IMR-90 (cell line): ENCODE measurements around the gene CHSY3. TPM values are rescaled to one million over a fixed set of nuclear protein-coding genes. Genes with fewer than 3 reads are reported as not detected.

Experiments used
- ATAC-seq: fragments of 200-7000 bp; cut with Tn5 transposase; 2 replicates; pipeline ENCODE4 v1.9.1; 2020; ENCODE audit warnings: low read depth, mild to moderate bottlenecking, moderate library complexity
- BruUV-seq: library from RNA; stranded (reverse); fragments of 400-500 nt; replicated peaks from 2 replicates; lab custom pipeline; 2021; lab: Mats Ljungman, UMichigan
- CTCF ChIA-PET: fragments of 300-600 bp; formaldehyde crosslinking; extraction: SDS; loops from one replicate; lab custom pipeline; 2021; ENCODE audit warnings: antibody characterized with exemption; lab: Yijun Ruan, JAX
- POLR2A ChIA-PET: fragments of 300-600 bp; sonication (Branson Sonifier 250); formaldehyde crosslinking; loops from one replicate; lab custom pipeline; 2022; ENCODE audit warnings: antibody characterized with exemption; ENCODE audit not compliant: unreplicated experiment; lab: Charles Lee
- DNase-seq: peaks from one replicate; pipeline ENCODE4 v3.0.0; 2013
- H2AFZ ChIP-seq: replicated peaks from 2 replicates; pipeline ENCODE3; 2013; ENCODE audit warnings: low read length, mild to moderate bottlenecking; ENCODE audit not compliant: poor library complexity
- H2AK5ac ChIP-seq: 2 replicates; pipeline ENCODE4 v1.6.1; 2013; ENCODE audit warnings: low read depth, low read length, inconsistent platforms
- H2AK9ac ChIP-seq: replicated peaks from 2 replicates; pipeline ENCODE3; 2013; ENCODE audit warnings: mild to moderate bottlenecking, low read depth, low read length, moderate library complexity; ENCODE audit not compliant: poor library complexity
- H2BK120ac ChIP-seq: 2 replicates; pipeline ENCODE4 v1.6.1; 2013; ENCODE audit warnings: low read depth, low read length, inconsistent platforms
- H2BK15ac ChIP-seq: 3 replicates; pipeline ENCODE4 v1.6.1; 2013; ENCODE audit warnings: low read depth, low read length, inconsistent platforms
- H2BK20ac ChIP-seq: 2 replicates; pipeline ENCODE4 v1.6.1; 2013; ENCODE audit warnings: low read depth, mild to moderate bottlenecking, inconsistent platforms, low read length, moderate library complexity
- H2BK5ac ChIP-seq: 2 replicates; pipeline ENCODE4 v1.6.1; 2013; ENCODE audit warnings: mild to moderate bottlenecking, low read depth, low read length, inconsistent platforms; ENCODE audit not compliant: poor library complexity, severe bottlenecking
- H3K14ac ChIP-seq: replicated peaks from 2 replicates; pipeline ENCODE4 v1.6.1; 2013; ENCODE audit warnings: low read depth, low read length, inconsistent platforms
- H3K18ac ChIP-seq: 2 replicates; pipeline ENCODE4 v1.6.1; 2013; ENCODE audit warnings: low read depth, low read length, control low read depth
- H3K23ac ChIP-seq: 2 replicates; pipeline ENCODE4 v1.6.1; 2013; ENCODE audit warnings: low read depth, low read length, inconsistent platforms
- H3K27ac ChIP-seq: 2 replicates; pipeline ENCODE4 v1.5.1; 2013; ENCODE audit warnings: mild to moderate bottlenecking, control low read depth, low read length; ENCODE audit not compliant: insufficient read depth
- H3K27me3 ChIP-seq: 2 replicates; pipeline ENCODE4 v1.6.1; 2013; ENCODE audit warnings: low read length; ENCODE audit not compliant: control insufficient read depth, insufficient read depth
- H3K36me3 ChIP-seq: 2 replicates; pipeline ENCODE4 v1.6.1; 2013; ENCODE audit warnings: low read length, mixed read lengths; ENCODE audit not compliant: control insufficient read depth, insufficient read depth
- H3K4ac ChIP-seq: 2 replicates; pipeline ENCODE4 v1.6.1; 2013; ENCODE audit warnings: low read depth, low read length, inconsistent platforms
- H3K4me1 ChIP-seq: 2 replicates; pipeline ENCODE4 v1.6.1; 2013; ENCODE audit warnings: low read length, mixed read lengths; ENCODE audit not compliant: control insufficient read depth, insufficient read depth
- H3K4me2 ChIP-seq: 2 replicates; pipeline ENCODE4 v1.6.1; 2013; ENCODE audit warnings: low read depth, mild to moderate bottlenecking, control low read depth, low read length, moderate library complexity
- H3K4me3 ChIP-seq: 2 replicates; pipeline ENCODE4 v1.5.1; 2013; ENCODE audit warnings: low read depth, mild to moderate bottlenecking, control low read depth, low read length, moderate library complexity; ENCODE audit not compliant: insufficient read depth
- H3K56ac ChIP-seq: 2 replicates; pipeline ENCODE4 v1.6.1; 2013; ENCODE audit warnings: low read length, inconsistent platforms; ENCODE audit not compliant: insufficient read depth; ENCODE audit errors: extremely low read depth
- H3K79me1 ChIP-seq, 2 experiments: 2 replicates each; pipeline ENCODE4 v1.6.1; 2013; ENCODE audit warnings: low read length in 2 of 2, inconsistent platforms in 1 of 2, low read depth in 1 of 2
- H3K9ac ChIP-seq: 2 replicates; pipeline ENCODE4 v1.6.1; 2013; ENCODE audit warnings: low read depth, low read length, control low read depth
- H3K9me1 ChIP-seq: 2 replicates; pipeline ENCODE4 v1.6.1; 2013; ENCODE audit warnings: low read length, inconsistent platforms; ENCODE audit not compliant: insufficient read depth
- H3K9me3 ChIP-seq: 2 replicates; pipeline ENCODE4 v1.6.1; 2013; ENCODE audit warnings: low read length; ENCODE audit not compliant: control insufficient read depth, insufficient read depth
- H4K20me1 ChIP-seq: 2 replicates; pipeline ENCODE4 v1.6.1; 2013; ENCODE audit warnings: low read length, inconsistent platforms; ENCODE audit not compliant: insufficient read depth
- H4K5ac ChIP-seq: 2 replicates; pipeline ENCODE4 v1.6.1; 2013; ENCODE audit warnings: mild to moderate bottlenecking, low read depth, low read length, control low read depth
- H4K8ac ChIP-seq, 2 experiments: 2 replicates each; pipeline ENCODE4 v1.6.1; 2013; ENCODE audit warnings: low read depth in 2 of 2, low read length in 2 of 2, control low read depth in 1 of 2, inconsistent platforms in 1 of 2
- H4K91ac ChIP-seq: 2 replicates; pipeline ENCODE4 v1.6.1; 2013; ENCODE audit warnings: low read depth, low read length, inconsistent platforms; ENCODE audit not compliant: insufficient read depth
- CEBPB ChIP-seq: IDR thresholded peaks from 2 replicates; pipeline ENCODE4 v1.6.1; 2012; ENCODE audit warnings: low read depth, low read length, improper control_type of control experiment
- MXI1 ChIP-seq: IDR thresholded peaks from 2 replicates; pipeline ENCODE4 v1.6.1; 2012; ENCODE audit warnings: low read depth, mild to moderate bottlenecking, low read length, moderate library complexity, borderline replicate concordance
- RCOR1 ChIP-seq: IDR thresholded peaks from 2 replicates; pipeline ENCODE4 v1.6.1; 2012; ENCODE audit warnings: mild to moderate bottlenecking, low read length, improper control_type of control experiment; ENCODE audit not compliant: insufficient replicate concordance
- WGBS, 2 experiments: methylation state at CpG; one replicate each; pipeline versions ENCODE4 v1.1.5 to v1.1.7; 2013; ENCODE audit warnings: missing lambda C conversion rate in 2 of 2; ENCODE audit not compliant: insufficient read length in 1 of 2; ENCODE audit errors: extremely low coverage in 2 of 2; 5-methylcytosine and 5-hydroxymethylcytosine counted together
- dilution Hi-C: fragments of 300-500 bp; cut with HindIII; formaldehyde crosslinking; loops from one replicate; pipeline ENCODE4 v1.14.3; 2018; ENCODE audit warnings: low sequenced_read_pairs; ENCODE audit not compliant: unreplicated experiment
- in situ Hi-C: fragments of 300-500 bp; cut with MboI; formaldehyde crosslinking; loops from 3 replicates; pipeline ENCODE4 v1.14.3; 2019; ENCODE audit warnings: low sequenced_read_pairs, inconsistent platforms, mixed read lengths
- intact Hi-C: fragments of 100-400 bp; cut with micrococcal nuclease; formaldehyde crosslinking; loops from 2 replicates; pipeline ENCODE4 v1.10.0; 2022
- polyA plus RNA-seq, 3 experiments: library from polyadenylated mRNA; depleted of rRNA; stranded (reverse); fragments of >200 nt; gene quantifications; 2 replicates each; pipeline ENCODE4 v1.2.3, GENCODE V29; 2012; ENCODE audit warnings: low replicate concordance in 1 of 3
- total RNA-seq: library from RNA; depleted of rRNA; stranded (reverse); fragments of >200 nt; gene quantifications from 2 replicates; pipeline ENCODE4 v1.2.3, GENCODE V29; 2012
- TF ChIP-seq, protein P1 (sequence below): fragments of 150-350 bp; IDR thresholded peaks from 2 replicates; pipeline ENCODE4 v1.6.1; 2017; ENCODE audit warnings: mild to moderate bottlenecking, antibody characterized with exemption, low read length, low read depth

The CHSY3 gene
- total and polyA plus RNA-seq, 2 of the 4 experiments (the other 2 are of a cell fraction), result 0.62 to 1.3 TPM

GRCh38 chr5:130011986-130012385 is 107.7 kb downstream of the CHSY3 start:
- H3K4me1 ChIP-seq, result no peaks in the 10 kb centered on the region
- H3K14ac ChIP-seq, result no peak overlapping the region
- no peak overlapping the region for H3K4me2 ChIP-seq
- DNase-seq (no peak), ATAC-seq (no peak)
- no peak for TF ChIP-seq MXI1
- no peak for TF ChIP-seq CEBPB
- TF ChIP-seq, protein P1, sequence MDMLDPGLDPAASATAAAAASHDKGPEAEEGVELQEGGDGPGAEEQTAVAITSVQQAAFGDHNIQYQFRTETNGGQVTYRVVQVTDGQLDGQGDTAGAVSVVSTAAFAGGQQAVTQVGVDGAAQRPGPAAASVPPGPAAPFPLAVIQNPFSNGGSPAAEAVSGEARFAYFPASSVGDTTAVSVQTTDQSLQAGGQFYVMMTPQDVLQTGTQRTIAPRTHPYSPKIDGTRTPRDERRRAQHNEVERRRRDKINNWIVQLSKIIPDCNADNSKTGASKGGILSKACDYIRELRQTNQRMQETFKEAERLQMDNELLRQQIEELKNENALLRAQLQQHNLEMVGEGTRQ, result no peak
- TF ChIP-seq RCOR1, result no peak
- BruUV-seq, result no TSS peak
- H3K23ac ChIP-seq, result no peak overlapping the region
- no peak overlapping the region for H2AK9ac ChIP-seq
- no peak overlapping the region for H2AFZ ChIP-seq
- H3K27me3 ChIP-seq, result no peaks in the 10 kb centered on the region
- H3K9ac ChIP-seq, result no peak overlapping the region
- no peak overlapping the region for H4K5ac ChIP-seq
- dilution Hi-C loops (no loop called here), intact Hi-C loops (no loop called here), in situ Hi-C loops (no loop called here)
- no peak overlapping the region for H4K91ac ChIP-seq
- H3K56ac ChIP-seq, result no peak overlapping the region
- WGBS, 2 experiments, result no CpG with 5 or more reads among the region's 3 CpGs
- H3K27ac ChIP-seq, result no peak overlapping the region
- ChIA-PET POLR2A (no interaction called here), CTCF (no interaction called here)
- H3K9me1 ChIP-seq, result no peaks in the 10 kb centered on the region
- H4K8ac ChIP-seq, result no peak overlapping the region
- H2BK15ac ChIP-seq, result no peak overlapping the region
- H3K36me3 ChIP-seq, result no peaks in the 10 kb centered on the region
- H3K4ac ChIP-seq, result no peak overlapping the region
- H3K79me1 ChIP-seq, result no peaks in the 10 kb centered on the region
- no peak overlapping the region for H3K18ac ChIP-seq
- H3K4me3 ChIP-seq, result no peak overlapping the region
- no peak overlapping the region for H2BK20ac ChIP-seq
- no peaks in the 10 kb centered on the region for H4K20me1 ChIP-seq
- no peak overlapping the region for H2BK5ac ChIP-seq
- no peak overlapping the region for H2AK5ac ChIP-seq
- H2BK120ac ChIP-seq, result no peak overlapping the region
- peaks cover 10% of the 10 kb centered on the region for H3K9me3 ChIP-seq
